Measurements from ENCODE around the gene OR6S1. TPM values are rescaled to one million over a fixed set of nuclear protein-coding genes. Genes with fewer than 3 reads are reported as not detected.
"Not testable (repeated sequence)": the region's sequence is repeated elsewhere in the genome, so short reads cannot be mapped to it uniquely, and the experiment has no call there.

OR6S1 gene
- total RNA-seq, 1 experiment from 2014 or later, result not detected

- H3K27me3 ChIP-seq (ENCODE audit: low read length), result peaks cover 11% of the 10 kb centered on the region
- BruUV-seq (replicated peaks), result no TSS peak
These were observed 44.4 kb downstream of the OR6S1 start for GRCh38 chr14:20597108-20597507.

GRCh38 chr14:20595726-20596125 is 45.8 kb downstream of the OR6S1 start:
- H3K79me2 ChIP-seq (ENCODE audit: low read length); H3K27ac ChIP-seq (ENCODE audit: low read length); H3K9me3 ChIP-seq (ENCODE audit: low read length); H3K4me3 ChIP-seq (ENCODE audit: low read length); H4K20me1 ChIP-seq (ENCODE audit: low read length); H3K9me2 ChIP-seq (replicated peaks; ENCODE audit: low read length); H3K36me3 ChIP-seq (ENCODE audit: low read depth, low read length); intact Hi-C loops (cut with micrococcal nuclease); BruUV-seq (replicated peaks); ATAC-seq; H3F3A ChIP-seq (ENCODE audit: low read length, unreplicated experiment); CTCF ChIA-PET; H2AFZ ChIP-seq (ENCODE audit: low read length); H3K4me1 ChIP-seq (ENCODE audit: insufficient read depth, low read length); H3K9ac ChIP-seq (ENCODE audit: low read length); H3K4me2 ChIP-seq (ENCODE audit: low read length); DNase-seq: not testable (repeated sequence)
- POLR2A ChIA-PET (ENCODE audit: unreplicated experiment), result interaction anchor here (0.5 kb wide), 1 partner anchor 133 kb away, joined by 4 read pairs; no protein-coding TSS in a partner anchor
- peaks cover 24% of the 10 kb centered on the region for H3K27me3 ChIP-seq (ENCODE audit: low read length)

More at GRCh38 chr14:20597108-20597507, 44.4 kb downstream of the OR6S1 start:
- Histone ChIP-seq H3K9ac (ENCODE audit: low read length) (no peak overlapping the region), H3K79me2 (ENCODE audit: low read length) (no peaks in the 10 kb centered on the region), H3K4me3 (ENCODE audit: low read length) (no peak overlapping the region), H3F3A (ENCODE audit: low read length, unreplicated experiment) (no peaks in the 10 kb centered on the region), H3K9me2 (replicated peaks; ENCODE audit: low read length) (no peaks in the 10 kb centered on the region), H2AFZ (ENCODE audit: low read length) (no peak overlapping the region), H3K4me2 (ENCODE audit: low read length) (no peak overlapping the region), H3K27ac (ENCODE audit: low read length) (no peak overlapping the region), H3K4me1 (ENCODE audit: insufficient read depth, low read length) (no peaks in the 10 kb centered on the region), H3K36me3 (ENCODE audit: low read depth, low read length) (no peaks in the 10 kb centered on the region), H4K20me1 (ENCODE audit: low read length) (no peaks in the 10 kb centered on the region), H3K9me3 (ENCODE audit: low read length) (no peaks in the 10 kb centered on the region)
- ChIA-PET CTCF (no interaction called here), POLR2A (ENCODE audit: unreplicated experiment) (no interaction called here)
- DNase-seq (no peak), ATAC-seq (no peak)
- intact Hi-C loops (cut with micrococcal nuclease), result no loop called here
- TF ChIP-seq EZH2phosphoT487 (IDR thresholded peaks at IDR 0.05; ENCODE audit: borderline replicate concordance, low read length), result no peak
- no peak for TF ChIP-seq EZH2 (IDR thresholded peaks at IDR 0.05; ENCODE audit: low read length, unreplicated experiment)
- TF ChIP-seq, protein P1, sequence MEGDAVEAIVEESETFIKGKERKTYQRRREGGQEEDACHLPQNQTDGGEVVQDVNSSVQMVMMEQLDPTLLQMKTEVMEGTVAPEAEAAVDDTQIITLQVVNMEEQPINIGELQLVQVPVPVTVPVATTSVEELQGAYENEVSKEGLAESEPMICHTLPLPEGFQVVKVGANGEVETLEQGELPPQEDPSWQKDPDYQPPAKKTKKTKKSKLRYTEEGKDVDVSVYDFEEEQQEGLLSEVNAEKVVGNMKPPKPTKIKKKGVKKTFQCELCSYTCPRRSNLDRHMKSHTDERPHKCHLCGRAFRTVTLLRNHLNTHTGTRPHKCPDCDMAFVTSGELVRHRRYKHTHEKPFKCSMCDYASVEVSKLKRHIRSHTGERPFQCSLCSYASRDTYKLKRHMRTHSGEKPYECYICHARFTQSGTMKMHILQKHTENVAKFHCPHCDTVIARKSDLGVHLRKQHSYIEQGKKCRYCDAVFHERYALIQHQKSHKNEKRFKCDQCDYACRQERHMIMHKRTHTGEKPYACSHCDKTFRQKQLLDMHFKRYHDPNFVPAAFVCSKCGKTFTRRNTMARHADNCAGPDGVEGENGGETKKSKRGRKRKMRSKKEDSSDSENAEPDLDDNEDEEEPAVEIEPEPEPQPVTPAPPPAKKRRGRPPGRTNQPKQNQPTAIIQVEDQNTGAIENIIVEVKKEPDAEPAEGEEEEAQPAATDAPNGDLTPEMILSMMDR (conservative IDR thresholded peaks at IDR 0.05; ENCODE audit: low read depth, low read length), result no peak

GRCh38 chr14:20592574-20592973 is 48.9 kb downstream of the OR6S1 start:
- intact Hi-C loops (cut with micrococcal nuclease), result no loop called here

More at GRCh38 chr14:20592574-20592973, 48.9 kb downstream of the OR6S1 start:
- Histone ChIP-seq H3K9me2 (replicated peaks; ENCODE audit: low read length) (no peaks in the 10 kb centered on the region), H3K4me3 (ENCODE audit: low read length) (no peak overlapping the region), H3K4me2 (ENCODE audit: low read length) (no peak overlapping the region), H3K4me1 (ENCODE audit: insufficient read depth, low read length) (no peaks in the 10 kb centered on the region), H3K27me3 (ENCODE audit: low read length) (peaks cover 44% of the 10 kb centered on the region), H3F3A (ENCODE audit: low read length, unreplicated experiment) (no peaks in the 10 kb centered on the region), H3K9me3 (ENCODE audit: low read length) (no peaks in the 10 kb centered on the region), H3K27ac (ENCODE audit: low read length) (no peak overlapping the region), H2AFZ (ENCODE audit: low read length) (no peak overlapping the region), H4K20me1 (ENCODE audit: low read length) (no peaks in the 10 kb centered on the region), H3K79me2 (ENCODE audit: low read length) (no peaks in the 10 kb centered on the region), H3K9ac (ENCODE audit: low read length) (no peak overlapping the region), H3K36me3 (ENCODE audit: low read depth, low read length) (no peaks in the 10 kb centered on the region)
- POLR2A ChIA-PET (ENCODE audit: unreplicated experiment), result interaction anchor here (0.6 kb wide), 1 partner anchor 131 kb away, joined by 3 read pairs; no protein-coding TSS in a partner anchor
- TF ChIP-seq EZH2 (IDR thresholded peaks at IDR 0.05; ENCODE audit: low read length, unreplicated experiment) (no peak), EZH2phosphoT487 (IDR thresholded peaks at IDR 0.05; ENCODE audit: borderline replicate concordance, low read length) (no peak)
- TF ChIP-seq, protein P1 (conservative IDR thresholded peaks at IDR 0.05; ENCODE audit: low read depth, low read length), result no peak
- DNase-seq (no peak), ATAC-seq (no peak)
- CTCF ChIA-PET, result no interaction called here
- no TSS peak for BruUV-seq (replicated peaks)
